ENCODE measurements around the gene PLCZ1. TPM values are rescaled to one million over a fixed set of nuclear protein-coding genes. Genes with fewer than 3 reads are reported as not detected.

The PLCZ1 gene
- total and polyA plus RNA-seq, 2 donors (not counting 3 experiments of a cell fraction or from before 2014, with no cell fraction given): not detected

- Histone ChIP-seq H3K79me2 (ENCODE audit: control insufficient read depth, insufficient read depth, low read length) (no peaks in the 10 kb centered on the region), H3K36me3 (ENCODE audit: control insufficient read depth in 2 of 2, extremely low read depth in 1 of 2, insufficient read depth in 2 of 2, low read length in 2 of 2) (no peaks in the 10 kb centered on the region), H3K27me3 (ENCODE audit: control insufficient read depth in 2 of 2, insufficient read depth in 2 of 2, low read length in 2 of 2) (no peaks in the 10 kb centered on the region), H3K4me3 (replicated peaks in 1 of 3; ENCODE audit: insufficient read depth in 1 of 3, low read depth in 1 of 3, low read length in 3 of 3) (no peak overlapping the region), H3K4me1 (ENCODE audit: control insufficient read depth, extremely low read depth, insufficient read depth, low read length) (no peaks in the 10 kb centered on the region), H3K27ac (ENCODE audit: insufficient read depth, low read depth, low read length) (no peak overlapping the region), H3K9me1 (replicated peaks; ENCODE audit: control insufficient read depth, extremely low read depth, insufficient read depth, low read length) (no peaks in the 10 kb centered on the region), H3K4me2 (ENCODE audit: insufficient read depth, low read length) (no peak overlapping the region), H4K20me1 (replicated peaks; ENCODE audit: control insufficient read depth, extremely low read depth, insufficient read depth, low read length) (no peaks in the 10 kb centered on the region), H2AFZ (ENCODE audit: low read depth, low read length) (no peak overlapping the region), H3K9ac (replicated peaks; ENCODE audit: extremely low read depth, insufficient read depth, low read length) (no peak overlapping the region), H3K9me3 (replicated peaks; ENCODE audit: control insufficient read depth, insufficient read depth, low read length) (no peaks in the 10 kb centered on the region)
- dilution Hi-C loops (cut with MboI; ENCODE audit: extremely low pct_ligation_motif_present, low sequenced_read_pairs): no loop called here
- no peak for DNase-seq (ENCODE audit: low read depth, low spot score)
- TF ChIP-seq MYC (IDR thresholded peaks at IDR 0.05; ENCODE audit: low read depth, low read length) (no peak), GATA2 (IDR thresholded peaks at IDR 0.05; ENCODE audit: insufficient read depth, insufficient read length, low read depth, low read length) (no peak), FOS (IDR thresholded peaks at IDR 0.05; ENCODE audit: borderline replicate concordance, insufficient read depth, low read length) (no peak), EZH2 (IDR thresholded peaks at IDR 0.05; ENCODE audit: borderline replicate concordance, low read depth, low read length, severe bottlenecking) (no peak), POLR2AphosphoS5 (IDR thresholded peaks at IDR 0.05; ENCODE audit: insufficient read depth, low read depth, low read length) (no peak), MAX (IDR thresholded peaks at IDR 0.05; ENCODE audit: insufficient read depth, insufficient read length) (no peak), POLR2A (IDR thresholded peaks at IDR 0.05; ENCODE audit: low read depth, low read length) (no peak), CTCF (IDR thresholded peaks at IDR 0.05; ENCODE audit: extremely low read depth in 1 of 2, insufficient read depth in 1 of 2, low read depth in 1 of 2, low read length in 2 of 2) (no peak), JUN (IDR thresholded peaks at IDR 0.05; ENCODE audit: borderline replicate concordance, insufficient read depth, insufficient read length, low read depth) (no peak)
- intact Hi-C loops (cut with micrococcal nuclease): no loop called here
- BruUV-seq (replicated peaks): no TSS peak
- ChIA-PET POLR2A (no interaction called here), CTCF (no interaction called here)
- FAIRE-seq: no peak
Measured at GRCh38 chr12:18755341-18755740, 17.5 kb upstream of the PLCZ1 start.
